ENCODE results near the gene TRAK1.

DNA sequence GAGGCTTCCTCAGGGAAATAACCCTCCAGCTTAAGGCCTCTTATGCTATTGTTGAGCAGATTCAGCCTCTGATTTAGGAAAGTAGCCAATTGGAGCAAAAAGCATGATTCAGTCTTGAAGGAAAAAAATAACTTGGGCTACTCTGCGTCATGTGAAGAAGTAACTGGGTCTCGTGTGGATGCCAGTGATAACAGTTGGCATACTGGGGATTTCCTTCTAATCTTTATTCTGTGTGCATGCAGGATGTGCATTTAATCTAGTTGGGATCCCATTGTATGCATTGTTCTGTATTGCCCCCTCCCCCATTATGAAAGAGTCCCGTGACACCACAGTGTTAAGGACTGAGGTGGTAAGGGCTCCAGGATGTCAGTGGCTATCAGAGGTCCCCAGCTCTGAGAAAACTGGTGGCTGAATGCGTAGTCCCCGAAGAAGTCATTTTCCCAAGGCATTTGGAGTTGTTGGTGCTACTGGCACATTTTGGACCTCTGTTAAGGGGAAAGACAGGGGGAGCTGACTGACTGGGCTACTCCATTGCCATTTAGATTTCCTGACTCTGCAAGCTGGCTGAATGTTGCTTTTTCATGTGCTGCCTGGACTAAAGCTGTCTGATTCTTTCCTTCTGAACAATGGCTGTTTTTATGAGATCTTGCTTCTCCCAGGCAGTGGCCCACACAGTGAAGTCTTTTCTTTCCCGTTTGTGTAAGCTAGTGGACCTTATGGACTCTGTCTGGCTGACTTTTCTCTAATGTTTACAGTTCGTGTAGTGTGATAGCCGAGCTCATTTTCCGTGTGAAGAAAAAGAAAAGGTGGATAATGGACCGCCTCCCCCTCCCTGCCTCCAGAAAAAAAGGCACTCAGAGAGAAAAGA, 38.4 kb upstream of the TRAK1 start:
- TF ChIP-seq CTCF (conservative IDR thresholded peaks at IDR 0.05; ENCODE audit: low read length) = no peak
- no peak for TF ChIP-seq EZH2phosphoT487 (IDR thresholded peaks at IDR 0.05; ENCODE audit: borderline replicate concordance)
